Stimulated activated CD4-positive, alpha-beta T cell treated with anti-CD3 and anti-CD28 coated beads, TNF-alpha, amount 100 ng/mL, for 4 hours (primary cell): ENCODE results near the gene RAB36.
A peak's percentile ranks its signal among the peaks of the same experiment; 100 is the strongest.

Source experiments
- DNase-seq, 3 experiments: peaks; one replicate each; pipeline ENCODE4 v3.0.0-alpha.2; 2020; ENCODE audit warnings: low read depth in 3 of 3

RAB36 gene

GRCh38 chr22:23182309-23183060 lies 37.2 kb downstream of the RAB36 start:
- DNase-seq: peak in 2 of 3 experiments; percentile 28 to 44

GRCh38 chr22:23183061-23183698 lies 37.9 kb downstream of the RAB36 start:
- DNase-seq: no peak

- DNase-seq: no peak
These were observed 39.0 kb downstream of the RAB36 start for GRCh38 chr22:23184100-23184763.

- DNase-seq: no peak
These were observed 39.5 kb downstream of the RAB36 start for GRCh38 chr22:23184764-23185113.

GRCh38 chr22:23187211-23187610 lies 41.9 kb downstream of the RAB36 start:
- no peak for DNase-seq

- DNase-seq: no peak
These were observed 42.8 kb downstream of the RAB36 start for GRCh38 chr22:23187871-23188700.

- DNase-seq: no peak
These were observed 45.2 kb downstream of the RAB36 start for GRCh38 chr22:23190526-23190925.

GRCh38 chr22:23192133-23192532 lies 46.9 kb downstream of the RAB36 start:
- no peak for DNase-seq

GRCh38 chr22:23192558-23192957 lies 47.3 kb downstream of the RAB36 start:
- no peak for DNase-seq

- DNase-seq: no peak
These were observed 48.0 kb downstream of the RAB36 start for GRCh38 chr22:23193196-23193827.

- no peak for DNase-seq
These were observed 48.6 kb downstream of the RAB36 start for GRCh38 chr22:23193882-23194281.

- no peak for DNase-seq
These were observed 50.9 kb downstream of the RAB36 start for GRCh38 chr22:23196165-23196564.

GRCh38 chr22:23197836-23198235 lies 52.6 kb downstream of the RAB36 start:
- DNase-seq: no peak

- no peak for DNase-seq
These were observed 53.9 kb downstream of the RAB36 start for GRCh38 chr22:23199159-23199558.

GRCh38 chr22:23200898-23201297 lies 55.6 kb downstream of the RAB36 start:
- DNase-seq: no peak

GRCh38 chr22:23202812-23203451 lies 57.7 kb downstream of the RAB36 start:
- DNase-seq: no peak

GRCh38 chr22:23203452-23204124 lies 58.3 kb downstream of the RAB36 start:
- DNase-seq: no peak

- DNase-seq: no peak
These were observed 58.8 kb downstream of the RAB36 start for GRCh38 chr22:23204125-23204488.

- no peak for DNase-seq
These were observed 59.4 kb downstream of the RAB36 start for GRCh38 chr22:23204541-23205157.
